LNCAP (cell line): ENCODE data around the gene LTA.

Source experiments
- CTCF ChIP-seq: fragments of 450-650 bp; IDR thresholded peaks from 2 replicates; pipeline ENCODE4 v1.5.1; 2017; ENCODE audit warnings: mild to moderate bottlenecking

LTA gene

DNA sequence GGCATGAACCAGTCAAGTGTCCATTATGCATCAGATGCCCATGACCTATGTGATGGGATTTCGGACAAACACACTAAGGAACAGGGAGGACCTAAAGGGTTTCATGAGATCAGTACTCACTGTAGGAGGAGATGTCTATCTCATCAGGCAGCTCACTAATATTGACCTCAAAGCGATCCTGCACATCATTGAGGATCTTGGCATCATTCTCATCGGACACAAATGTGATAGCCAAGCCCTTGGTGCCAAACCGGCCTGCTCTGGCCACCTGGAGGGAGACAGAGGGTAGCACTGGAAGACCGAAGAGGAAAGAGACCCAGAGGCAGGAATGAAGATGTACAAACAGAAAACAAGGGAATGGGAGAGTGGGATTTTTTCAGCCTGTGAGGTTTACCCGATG, 41.4 kb upstream of the LTA start:
- TF ChIP-seq CTCF = no peak

DNA sequence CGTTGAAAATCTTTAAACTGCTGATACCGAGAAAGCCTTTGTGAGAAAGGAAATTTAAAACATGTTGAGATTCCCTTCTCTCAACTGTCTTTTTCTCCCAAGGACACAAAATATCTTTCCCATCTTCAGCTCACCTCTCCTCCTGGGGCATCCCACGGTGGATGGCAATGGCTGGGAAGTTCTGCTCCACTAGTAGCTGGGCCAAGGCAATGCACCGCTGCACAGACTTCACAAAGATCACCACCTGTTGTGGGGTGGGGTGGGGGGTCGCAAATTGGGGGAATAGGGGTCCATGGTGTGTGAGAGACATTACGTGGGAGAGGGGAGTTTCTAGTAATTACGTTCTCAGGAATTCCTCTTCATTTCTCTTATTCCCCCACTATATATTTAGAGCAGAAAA, 40.9 kb upstream of the LTA start:
- no peak for TF ChIP-seq CTCF

- no peak for TF ChIP-seq CTCF
Measured at GRCh38 chr6:31531771-31532643, 40.1 kb upstream of the LTA start.

DNA sequence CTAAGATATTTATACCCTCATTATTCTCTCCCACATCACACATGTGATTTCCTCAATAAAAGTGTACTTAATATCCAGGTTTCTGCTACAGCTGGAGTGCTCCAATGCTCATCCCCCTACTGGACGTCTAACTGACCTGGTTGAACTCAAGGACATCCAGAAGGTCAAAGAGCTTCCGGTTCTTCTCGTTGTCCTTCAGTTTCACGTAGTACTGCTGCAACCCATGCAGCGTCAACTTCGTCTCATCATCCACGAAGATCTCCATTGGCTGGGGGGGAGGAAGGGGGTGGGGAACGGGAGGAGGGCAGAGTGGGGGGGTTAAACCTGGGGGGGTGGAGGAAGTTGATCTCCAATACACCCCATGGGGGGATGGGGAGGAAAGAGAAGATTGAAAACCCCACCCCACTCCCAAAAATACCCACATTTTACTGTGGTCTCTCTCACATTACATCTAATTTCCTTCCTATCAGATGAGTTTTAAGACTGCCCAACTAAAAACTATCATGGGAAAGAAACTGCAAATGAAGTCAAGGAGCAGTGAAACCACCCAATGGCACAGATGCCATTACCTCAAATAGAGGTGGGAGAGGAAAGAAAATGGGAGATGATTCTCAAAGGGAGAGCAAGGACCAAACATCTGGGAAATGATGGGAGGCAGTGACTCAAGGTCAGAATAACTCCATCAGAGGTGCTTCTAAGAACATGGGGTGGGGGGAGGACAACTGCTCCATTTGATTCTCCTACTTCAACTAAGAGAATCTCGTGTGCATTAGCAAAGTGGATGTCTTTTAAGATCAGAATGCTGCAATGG, 39.2 kb upstream of the LTA start:
- TF ChIP-seq CTCF = no peak

DNA sequence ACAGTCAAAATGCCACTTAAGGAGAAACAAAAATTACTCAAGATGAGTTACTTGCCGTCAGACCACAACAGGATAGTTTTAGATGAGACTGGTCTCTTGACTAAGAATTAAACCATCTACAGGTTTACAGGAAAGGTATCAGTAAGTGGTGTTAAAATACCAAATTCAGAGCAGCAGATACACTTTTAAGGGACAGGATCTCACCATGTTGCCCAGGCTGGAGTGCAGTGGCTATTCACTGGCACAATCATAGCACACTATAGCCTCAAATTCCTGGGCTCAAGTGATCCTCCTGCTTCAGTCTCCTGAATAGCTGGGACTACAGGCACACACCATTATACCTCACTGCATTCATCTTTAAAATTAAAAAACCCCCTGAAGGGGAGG, 38.6 kb upstream of the LTA start:
- no peak for TF ChIP-seq CTCF

DNA sequence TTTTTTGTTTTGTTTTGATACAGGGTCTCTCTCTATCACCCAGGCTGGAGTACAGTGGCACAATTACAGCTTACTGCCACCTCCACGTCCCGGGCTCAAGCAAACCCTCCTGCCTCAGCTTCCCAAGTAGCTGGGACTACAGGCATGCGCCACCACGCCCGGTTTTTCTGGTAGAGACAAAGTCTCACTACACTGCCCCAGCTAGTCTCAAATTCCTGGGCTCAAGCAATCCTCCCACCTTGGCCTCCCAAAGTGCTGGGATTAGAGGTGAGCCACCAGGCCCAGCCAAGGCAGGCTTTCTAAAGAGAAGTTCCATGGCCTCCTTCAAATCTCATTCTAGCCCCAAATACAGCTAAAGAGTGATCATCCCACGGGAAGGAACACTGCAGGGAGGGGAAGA, 38.1 kb upstream of the LTA start:
- TF ChIP-seq CTCF = no peak

DNA sequence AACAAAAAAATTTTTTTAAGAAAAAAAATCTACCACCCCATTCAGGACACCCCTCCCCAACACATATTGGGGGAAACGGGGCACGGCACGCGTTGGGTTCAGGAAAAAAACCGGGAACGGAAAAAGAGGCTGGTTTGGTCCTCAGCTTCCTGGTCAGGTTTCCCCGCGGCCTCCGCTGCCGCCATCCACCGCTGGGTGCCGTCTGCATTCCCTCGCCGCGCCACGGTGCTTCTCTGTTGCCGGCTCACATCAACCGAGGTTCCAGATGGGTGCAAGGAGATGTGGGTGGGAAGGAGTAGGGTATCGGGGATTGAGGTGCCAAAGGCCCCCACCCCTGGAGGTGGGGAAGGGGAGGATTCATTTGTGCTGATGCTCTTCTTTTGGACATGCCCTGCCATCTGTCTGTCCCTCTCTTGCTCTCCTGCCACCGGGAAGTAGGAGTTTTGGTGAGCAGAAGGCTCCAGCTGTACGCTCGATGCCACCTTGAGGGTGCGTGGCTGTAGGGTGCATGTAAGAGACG, 37.5 kb upstream of the LTA start:
- no peak for TF ChIP-seq CTCF
